Measurements from ENCODE around the gene ADCY5. TPM values are rescaled to one million over a fixed set of nuclear protein-coding genes. Genes with fewer than 3 reads are reported as not detected.

ADCY5 gene
- total RNA-seq, 1 donor from 2014 or later = 10.6 TPM

DNA sequence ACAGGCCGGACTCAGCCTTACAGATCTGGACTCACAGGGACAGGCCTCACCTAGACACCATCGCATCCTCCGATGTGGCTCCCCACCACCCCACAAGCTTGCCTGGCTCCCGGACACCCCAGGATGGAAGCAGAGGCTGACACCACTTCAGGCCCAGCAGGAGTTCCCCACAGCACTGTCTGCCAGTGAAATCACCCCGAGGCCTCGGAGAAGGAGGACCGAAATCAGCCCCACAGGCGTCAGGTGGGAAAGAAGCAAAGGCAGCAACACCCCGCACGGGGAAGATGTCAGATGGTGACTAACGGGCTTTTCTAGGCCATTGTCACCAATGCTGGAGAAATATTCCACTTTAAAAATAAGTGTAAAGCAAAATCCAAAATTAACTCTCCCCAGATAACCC is 18.6 kb downstream of the ADCY5 start:
- H3K27ac Mint-ChIP-seq (ENCODE audit: unreplicated experiment) = no peak overlapping the region
- TF ChIP-seq, protein P1, sequence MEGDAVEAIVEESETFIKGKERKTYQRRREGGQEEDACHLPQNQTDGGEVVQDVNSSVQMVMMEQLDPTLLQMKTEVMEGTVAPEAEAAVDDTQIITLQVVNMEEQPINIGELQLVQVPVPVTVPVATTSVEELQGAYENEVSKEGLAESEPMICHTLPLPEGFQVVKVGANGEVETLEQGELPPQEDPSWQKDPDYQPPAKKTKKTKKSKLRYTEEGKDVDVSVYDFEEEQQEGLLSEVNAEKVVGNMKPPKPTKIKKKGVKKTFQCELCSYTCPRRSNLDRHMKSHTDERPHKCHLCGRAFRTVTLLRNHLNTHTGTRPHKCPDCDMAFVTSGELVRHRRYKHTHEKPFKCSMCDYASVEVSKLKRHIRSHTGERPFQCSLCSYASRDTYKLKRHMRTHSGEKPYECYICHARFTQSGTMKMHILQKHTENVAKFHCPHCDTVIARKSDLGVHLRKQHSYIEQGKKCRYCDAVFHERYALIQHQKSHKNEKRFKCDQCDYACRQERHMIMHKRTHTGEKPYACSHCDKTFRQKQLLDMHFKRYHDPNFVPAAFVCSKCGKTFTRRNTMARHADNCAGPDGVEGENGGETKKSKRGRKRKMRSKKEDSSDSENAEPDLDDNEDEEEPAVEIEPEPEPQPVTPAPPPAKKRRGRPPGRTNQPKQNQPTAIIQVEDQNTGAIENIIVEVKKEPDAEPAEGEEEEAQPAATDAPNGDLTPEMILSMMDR (IDR thresholded peaks at IDR 0.05) = no peak
- H3K4me3 Mint-ChIP-seq (ENCODE audit: unreplicated experiment) = no peak overlapping the region
- H3K9me3 Mint-ChIP-seq (ENCODE audit: unreplicated experiment) = no peaks in the 10 kb centered on the region
- peaks cover 2% of the 10 kb centered on the region for H3K4me1 Mint-ChIP-seq (ENCODE audit: unreplicated experiment)
- no peak for DNase-seq (ENCODE audit: extremely low spot score, unreplicated experiment)
- peaks cover 46% of the 10 kb centered on the region for H3K27me3 Mint-ChIP-seq (ENCODE audit: unreplicated experiment)
- no peaks in the 10 kb centered on the region for H3K36me3 Mint-ChIP-seq (ENCODE audit: unreplicated experiment)

DNA sequence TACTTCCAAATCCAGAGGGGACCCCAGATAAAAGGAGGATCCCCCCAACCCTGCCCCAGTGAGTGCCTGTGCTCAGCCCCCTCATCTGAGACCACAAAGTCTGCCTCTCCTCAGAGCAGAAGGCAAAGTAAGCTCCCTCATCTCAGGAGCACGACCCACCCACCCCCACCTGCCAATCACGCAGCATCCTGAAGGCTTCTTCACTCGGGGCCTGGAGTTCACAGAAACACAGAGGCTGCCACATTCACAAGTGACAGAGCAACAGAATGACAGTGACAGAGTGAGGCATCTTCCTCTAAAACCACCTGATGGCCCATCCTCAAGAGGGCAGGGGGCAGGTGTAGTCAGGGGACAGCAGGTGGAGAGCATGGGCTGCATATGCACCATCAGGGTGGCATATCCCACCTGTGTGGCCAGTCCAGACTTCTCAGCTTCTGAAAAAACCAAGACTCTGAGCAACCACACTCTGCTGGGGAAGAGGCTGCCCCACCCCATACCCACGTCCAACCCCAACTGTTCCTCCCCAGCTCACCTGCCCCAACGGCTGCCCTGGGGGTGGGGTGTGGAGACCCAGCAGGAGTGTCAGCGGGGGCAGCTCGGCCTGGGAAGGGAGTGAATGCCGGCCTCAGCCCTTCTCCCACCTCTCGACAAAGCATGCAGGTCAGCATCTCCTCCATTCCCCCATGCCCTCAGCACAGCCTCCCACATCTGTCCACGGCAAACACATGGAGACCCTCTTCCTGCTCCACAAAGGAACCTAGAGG is 19.3 kb downstream of the ADCY5 start:
- Mint-ChIP-seq H3K27ac (ENCODE audit: unreplicated experiment) (no peak overlapping the region), H3K36me3 (ENCODE audit: unreplicated experiment) (no peaks in the 10 kb centered on the region), H3K4me3 (ENCODE audit: unreplicated experiment) (no peak overlapping the region), H3K27me3 (ENCODE audit: unreplicated experiment) (peaks cover 46% of the 10 kb centered on the region), H3K4me1 (ENCODE audit: unreplicated experiment) (peaks cover 2% of the 10 kb centered on the region), H3K9me3 (ENCODE audit: unreplicated experiment) (no peaks in the 10 kb centered on the region)
- TF ChIP-seq, protein P1 (IDR thresholded peaks at IDR 0.05) = no peak
- DNase-seq (ENCODE audit: extremely low spot score, unreplicated experiment) = no peak

DNA sequence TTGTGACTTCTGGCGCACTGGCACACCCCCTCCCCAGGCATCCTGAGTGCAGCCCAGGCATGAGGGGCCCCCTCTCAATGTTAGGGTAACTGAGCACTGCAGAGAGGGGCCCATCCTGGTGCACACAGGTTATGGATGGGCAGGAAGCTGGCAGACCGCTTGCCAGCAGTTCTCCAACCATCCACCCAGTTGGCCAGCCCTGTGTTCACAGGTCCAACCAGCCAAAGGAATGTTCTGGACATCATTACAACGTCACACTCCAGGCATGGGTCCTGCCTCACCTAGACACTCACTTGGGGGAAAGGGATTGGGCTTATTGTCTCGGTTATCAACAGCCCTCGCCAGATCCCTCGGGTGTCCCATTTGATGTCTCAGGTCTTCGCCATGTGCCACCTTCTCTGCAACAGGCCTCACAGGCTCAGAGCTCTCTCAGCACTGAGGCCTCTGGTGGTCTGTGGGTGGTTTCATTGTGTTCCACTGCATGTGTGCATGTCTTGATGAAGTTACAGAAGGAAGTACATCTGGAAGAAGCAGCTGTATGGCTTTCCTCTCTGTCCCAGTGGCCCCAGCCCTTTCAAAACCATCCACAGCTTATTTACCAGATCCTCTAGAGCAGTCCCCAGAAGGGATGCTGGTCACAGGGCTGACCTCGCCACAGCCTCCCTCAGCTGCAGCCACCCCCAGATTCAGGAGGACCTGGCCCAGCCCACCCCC is 23.7 kb downstream of the ADCY5 start:
- Mint-ChIP-seq H3K36me3 (ENCODE audit: unreplicated experiment) (no peaks in the 10 kb centered on the region), H3K4me3 (ENCODE audit: unreplicated experiment) (no peak overlapping the region), H3K4me1 (ENCODE audit: unreplicated experiment) (peaks cover 10% of the 10 kb centered on the region), H3K27me3 (ENCODE audit: unreplicated experiment) (peaks cover 27% of the 10 kb centered on the region), H3K27ac (ENCODE audit: unreplicated experiment) (no peak overlapping the region), H3K9me3 (ENCODE audit: unreplicated experiment) (no peaks in the 10 kb centered on the region)
- DNase-seq (ENCODE audit: extremely low spot score, unreplicated experiment) = no peak
- TF ChIP-seq, protein P1 (IDR thresholded peaks at IDR 0.05) = no peak

DNA sequence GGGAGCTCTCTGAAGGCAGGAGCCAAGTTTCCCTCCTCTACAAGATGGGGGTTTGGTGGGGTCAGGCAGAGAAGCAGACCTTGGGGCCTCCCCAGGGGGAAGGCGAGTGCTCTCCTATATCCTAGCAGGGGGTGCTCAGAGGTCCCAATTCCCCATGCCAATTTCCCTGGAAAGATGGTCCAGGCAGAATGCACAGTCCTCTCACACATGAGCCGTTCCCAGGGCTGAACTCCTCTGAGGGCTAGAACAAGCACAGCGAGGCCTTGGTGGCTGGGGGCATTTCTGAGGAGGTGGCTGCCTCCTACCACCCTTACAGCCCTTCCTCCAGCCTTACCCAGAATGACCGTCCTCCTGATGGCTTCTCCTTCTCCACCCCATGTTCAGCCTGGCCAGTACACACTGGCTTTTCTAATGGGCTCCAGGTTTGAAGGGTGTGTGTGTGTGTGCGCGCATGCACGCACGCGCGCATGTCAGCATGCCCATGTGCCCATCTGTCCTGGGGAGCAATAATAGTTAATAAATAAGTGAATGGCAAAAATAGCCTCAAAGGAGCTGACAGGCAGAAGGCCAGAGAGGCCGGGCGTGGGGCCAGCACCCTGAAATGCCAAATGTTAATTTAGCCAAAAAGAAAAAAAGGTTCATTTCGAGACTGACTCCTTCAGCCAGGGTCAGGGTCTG is 24.4 kb downstream of the ADCY5 start:
- Mint-ChIP-seq H3K36me3 (ENCODE audit: unreplicated experiment) (no peaks in the 10 kb centered on the region), H3K4me1 (ENCODE audit: unreplicated experiment) (peaks cover 10% of the 10 kb centered on the region), H3K4me3 (ENCODE audit: unreplicated experiment) (no peak overlapping the region), H3K27me3 (ENCODE audit: unreplicated experiment) (peaks cover 26% of the 10 kb centered on the region), H3K27ac (ENCODE audit: unreplicated experiment) (no peak overlapping the region), H3K9me3 (ENCODE audit: unreplicated experiment) (no peaks in the 10 kb centered on the region)
- DNase-seq (ENCODE audit: extremely low spot score, unreplicated experiment) = no peak
- TF ChIP-seq, protein P1 (IDR thresholded peaks at IDR 0.05) = no peak

DNA sequence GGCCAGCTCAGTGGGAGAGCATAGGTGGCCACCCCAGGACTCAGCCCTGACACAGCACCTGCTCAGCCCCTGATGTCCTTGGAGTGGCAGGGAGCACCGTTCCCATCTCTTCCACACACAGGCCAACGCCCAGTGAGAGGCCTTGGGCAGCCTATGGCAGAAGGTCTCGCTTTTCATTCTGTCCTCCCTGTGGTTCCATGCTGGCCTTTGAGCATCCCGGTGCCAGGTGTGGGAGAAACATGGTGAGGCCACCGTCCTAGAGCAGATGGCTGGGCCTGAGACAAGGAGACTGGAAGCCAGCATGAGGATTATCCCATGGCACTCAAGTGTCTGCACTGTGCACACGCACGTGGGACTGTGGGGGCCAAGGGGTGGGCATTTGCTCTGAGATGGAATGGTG is 25.1 kb downstream of the ADCY5 start:
- Mint-ChIP-seq H3K9me3 (ENCODE audit: unreplicated experiment) (no peaks in the 10 kb centered on the region), H3K4me3 (ENCODE audit: unreplicated experiment) (no peak overlapping the region), H3K27ac (ENCODE audit: unreplicated experiment) (no peak overlapping the region), H3K27me3 (ENCODE audit: unreplicated experiment) (peaks cover 32% of the 10 kb centered on the region), H3K36me3 (ENCODE audit: unreplicated experiment) (no peaks in the 10 kb centered on the region), H3K4me1 (ENCODE audit: unreplicated experiment) (peaks cover 10% of the 10 kb centered on the region)
- DNase-seq (ENCODE audit: extremely low spot score, unreplicated experiment) = no peak
- TF ChIP-seq, protein P1 (IDR thresholded peaks at IDR 0.05) = no peak

All from osteocyte (in vitro differentiated cells).